ENCODE data around the gene TWNK. TPM values are rescaled to one million over a fixed set of nuclear protein-coding genes. Genes with fewer than 3 reads are reported as not detected.

TWNK gene
- total and polyA plus RNA-seq, 2 experiments from 2014 or later = 12.2 to 29.4 TPM

DNA sequence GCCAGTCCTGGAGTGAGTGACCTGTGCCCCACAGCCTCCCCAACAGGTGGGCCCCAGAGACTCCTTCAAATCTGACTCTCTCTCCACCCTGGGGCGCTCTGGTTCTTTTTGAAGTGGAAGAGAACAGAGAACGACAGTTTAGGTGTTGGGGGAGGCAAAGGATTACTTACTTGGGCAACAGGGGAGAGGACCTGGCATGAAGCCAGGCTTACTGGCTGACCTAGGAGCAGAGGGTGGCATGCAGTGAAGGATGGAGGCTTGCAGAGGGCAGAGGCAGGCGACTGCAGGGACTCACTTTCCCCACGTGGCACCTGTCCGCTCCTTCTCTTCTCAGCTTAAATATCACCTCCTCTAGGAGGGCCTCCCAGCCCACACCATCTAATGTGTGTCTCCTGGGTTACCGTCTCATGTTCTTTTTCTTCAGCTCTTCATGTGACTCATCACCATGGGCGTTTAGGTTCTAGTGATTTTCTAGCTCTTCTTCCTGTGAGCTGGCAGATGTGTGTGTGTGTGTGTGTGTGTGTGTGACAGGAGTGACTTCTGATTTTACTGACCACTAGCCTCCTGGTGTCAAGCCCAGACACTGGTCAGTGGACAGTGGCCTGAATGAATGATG, 27.7 kb downstream of the TWNK start (continued):
- TF ChIP-seq, protein P1, sequence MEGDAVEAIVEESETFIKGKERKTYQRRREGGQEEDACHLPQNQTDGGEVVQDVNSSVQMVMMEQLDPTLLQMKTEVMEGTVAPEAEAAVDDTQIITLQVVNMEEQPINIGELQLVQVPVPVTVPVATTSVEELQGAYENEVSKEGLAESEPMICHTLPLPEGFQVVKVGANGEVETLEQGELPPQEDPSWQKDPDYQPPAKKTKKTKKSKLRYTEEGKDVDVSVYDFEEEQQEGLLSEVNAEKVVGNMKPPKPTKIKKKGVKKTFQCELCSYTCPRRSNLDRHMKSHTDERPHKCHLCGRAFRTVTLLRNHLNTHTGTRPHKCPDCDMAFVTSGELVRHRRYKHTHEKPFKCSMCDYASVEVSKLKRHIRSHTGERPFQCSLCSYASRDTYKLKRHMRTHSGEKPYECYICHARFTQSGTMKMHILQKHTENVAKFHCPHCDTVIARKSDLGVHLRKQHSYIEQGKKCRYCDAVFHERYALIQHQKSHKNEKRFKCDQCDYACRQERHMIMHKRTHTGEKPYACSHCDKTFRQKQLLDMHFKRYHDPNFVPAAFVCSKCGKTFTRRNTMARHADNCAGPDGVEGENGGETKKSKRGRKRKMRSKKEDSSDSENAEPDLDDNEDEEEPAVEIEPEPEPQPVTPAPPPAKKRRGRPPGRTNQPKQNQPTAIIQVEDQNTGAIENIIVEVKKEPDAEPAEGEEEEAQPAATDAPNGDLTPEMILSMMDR (conservative IDR thresholded peaks at IDR 0.05; ENCODE audit: low read depth in 2 of 2) = no peak
- TF ChIP-seq ZNF331 (CRISPR knock-in tag; IDR thresholded peaks at IDR 0.05; ENCODE audit: low read depth) = no peak
- TF ChIP-seq JUNB (IDR thresholded peaks at IDR 0.05; ENCODE audit: unreplicated experiment) = no peak
- TF ChIP-seq, protein P2, sequence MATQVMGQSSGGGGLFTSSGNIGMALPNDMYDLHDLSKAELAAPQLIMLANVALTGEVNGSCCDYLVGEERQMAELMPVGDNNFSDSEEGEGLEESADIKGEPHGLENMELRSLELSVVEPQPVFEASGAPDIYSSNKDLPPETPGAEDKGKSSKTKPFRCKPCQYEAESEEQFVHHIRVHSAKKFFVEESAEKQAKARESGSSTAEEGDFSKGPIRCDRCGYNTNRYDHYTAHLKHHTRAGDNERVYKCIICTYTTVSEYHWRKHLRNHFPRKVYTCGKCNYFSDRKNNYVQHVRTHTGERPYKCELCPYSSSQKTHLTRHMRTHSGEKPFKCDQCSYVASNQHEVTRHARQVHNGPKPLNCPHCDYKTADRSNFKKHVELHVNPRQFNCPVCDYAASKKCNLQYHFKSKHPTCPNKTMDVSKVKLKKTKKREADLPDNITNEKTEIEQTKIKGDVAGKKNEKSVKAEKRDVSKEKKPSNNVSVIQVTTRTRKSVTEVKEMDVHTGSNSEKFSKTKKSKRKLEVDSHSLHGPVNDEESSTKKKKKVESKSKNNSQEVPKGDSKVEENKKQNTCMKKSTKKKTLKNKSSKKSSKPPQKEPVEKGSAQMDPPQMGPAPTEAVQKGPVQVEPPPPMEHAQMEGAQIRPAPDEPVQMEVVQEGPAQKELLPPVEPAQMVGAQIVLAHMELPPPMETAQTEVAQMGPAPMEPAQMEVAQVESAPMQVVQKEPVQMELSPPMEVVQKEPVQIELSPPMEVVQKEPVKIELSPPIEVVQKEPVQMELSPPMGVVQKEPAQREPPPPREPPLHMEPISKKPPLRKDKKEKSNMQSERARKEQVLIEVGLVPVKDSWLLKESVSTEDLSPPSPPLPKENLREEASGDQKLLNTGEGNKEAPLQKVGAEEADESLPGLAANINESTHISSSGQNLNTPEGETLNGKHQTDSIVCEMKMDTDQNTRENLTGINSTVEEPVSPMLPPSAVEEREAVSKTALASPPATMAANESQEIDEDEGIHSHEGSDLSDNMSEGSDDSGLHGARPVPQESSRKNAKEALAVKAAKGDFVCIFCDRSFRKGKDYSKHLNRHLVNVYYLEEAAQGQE (IDR thresholded peaks at IDR 0.05; ENCODE audit: unreplicated experiment) = no peak
- no peak for TF ChIP-seq EZH2 (IDR thresholded peaks at IDR 0.05; ENCODE audit: low read depth, unreplicated experiment)
- TF ChIP-seq EZH2phosphoT487 (IDR thresholded peaks at IDR 0.05; ENCODE audit: unreplicated experiment) = no peak

DNA sequence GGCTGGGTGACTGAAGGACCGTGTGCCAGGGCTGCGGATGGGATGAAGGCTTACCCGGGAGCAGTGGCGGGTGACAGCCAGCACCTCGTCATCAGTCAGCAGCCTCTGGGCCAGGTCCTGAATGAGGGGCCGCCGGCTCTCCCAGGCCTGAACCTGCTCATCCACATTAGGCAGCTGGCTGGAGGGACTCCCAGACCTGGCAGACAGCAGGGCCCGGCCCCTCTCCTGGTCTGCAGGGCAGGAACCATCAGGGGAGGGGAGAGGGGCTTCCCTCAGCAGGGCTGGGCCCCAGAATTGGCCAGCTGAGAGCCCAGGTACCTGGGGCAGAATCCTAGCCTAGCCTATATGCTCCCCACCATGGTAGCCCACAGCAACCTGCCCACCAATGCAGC, 28.2 kb downstream of the TWNK start:
- Mint-ChIP-seq H3K4me3 (no peak overlapping the region), H3K36me3 (ENCODE audit: low read depth) (no peaks in the 10 kb centered on the region; the same call in 2 of the 3 replicates), H3K27me3 (ENCODE audit: insufficient read depth, low read depth, poor library complexity) (peaks cover 58% of the 10 kb centered on the region), H3K4me1 (peaks cover 23% of the 10 kb centered on the region), H3K27ac (no peak overlapping the region), H3K9me3 (no peaks in the 10 kb centered on the region; the same call in 2 of the 3 replicates)
- no peaks in the 10 kb centered on the region for H4K20me1 ChIP-seq (replicated peaks; ENCODE audit: insufficient read depth)
- H3K36me3 ChIP-seq (ENCODE audit: insufficient read depth) = no peaks in the 10 kb centered on the region
- peaks cover 23% of the 10 kb centered on the region; the same call in 1 of the 2 replicates for H3K4me1 ChIP-seq (ENCODE audit: insufficient read depth)
- no peak overlapping the region for H3K4me2 ChIP-seq
- H3K9me2 ChIP-seq (ENCODE audit: insufficient read depth) = no peaks in the 10 kb centered on the region
- H3K27ac ChIP-seq (ENCODE audit: low read depth) = no peak overlapping the region
- 0 out of 2 replicates have a peak, but pooled peaks cover 4% of the 10 kb centered on the region for H3F3A ChIP-seq (replicated peaks; ENCODE audit: low read depth)
- H3K27me3 ChIP-seq (ENCODE audit: insufficient read depth) = peaks cover 58% of the 10 kb centered on the region
- no peak overlapping the region for H2AFZ ChIP-seq
- ATAC-seq (no peak), DNase-seq (ENCODE audit: low spot score) (no peak)
- H3K4me3 ChIP-seq = no peak overlapping the region
- H3K79me2 ChIP-seq (replicated peaks; ENCODE audit: insufficient read depth) = no peaks in the 10 kb centered on the region
- TF ChIP-seq JUNB (IDR thresholded peaks at IDR 0.05; ENCODE audit: unreplicated experiment) (no peak), STAT1 (IDR thresholded peaks at IDR 0.05; ENCODE audit: unreplicated experiment) (no peak), POLR2AphosphoS5 (IDR thresholded peaks at IDR 0.05; ENCODE audit: low read depth) (no peak), CREB1 (CRISPR knock-in tag; IDR thresholded peaks at IDR 0.05; ENCODE audit: low read depth) (no peak), EZH2 (IDR thresholded peaks at IDR 0.05; ENCODE audit: low read depth, unreplicated experiment) (no peak), ZNF114 (CRISPR knock-in tag; IDR thresholded peaks at IDR 0.05) (no peak), EZH2phosphoT487 (IDR thresholded peaks at IDR 0.05; ENCODE audit: unreplicated experiment) (no peak), ZNF331 (CRISPR knock-in tag; IDR thresholded peaks at IDR 0.05; ENCODE audit: low read depth) (no peak), NANOG (IDR thresholded peaks at IDR 0.05; ENCODE audit: borderline replicate concordance) (no peak)
- TF ChIP-seq, protein P1 (conservative IDR thresholded peaks at IDR 0.05; ENCODE audit: low read depth in 2 of 2) = no peak
- TF ChIP-seq, protein P2 (IDR thresholded peaks at IDR 0.05; ENCODE audit: unreplicated experiment) = no peak

Data from GM23338 (cell line).